ENCODE data around the gene MAP4K2.
A peak's percentile ranks its signal among the peaks of the same experiment; 100 is the strongest.
"Not testable (repeated sequence)": the region's sequence is repeated elsewhere in the genome, so short reads cannot be mapped to it uniquely, and the experiment has no call there.

MAP4K2 gene

GRCh38 chr11:64838600-64839334 is 35.8 kb upstream of the MAP4K2 start:
- no peak for DNase-seq (ENCODE audit: low spot score)

GRCh38 chr11:64837887-64838351 is 34.9 kb upstream of the MAP4K2 start:
- DNase-seq (ENCODE audit: low spot score) = no peak

- no peak for DNase-seq (ENCODE audit: low spot score)
These were observed 33.5 kb upstream of the MAP4K2 start for GRCh38 chr11:64836448-64837072.

- no peak for DNase-seq (ENCODE audit: low spot score)
These were observed 32.8 kb upstream of the MAP4K2 start for GRCh38 chr11:64835616-64836447.

GRCh38 chr11:64834723-64835615 is 32.0 kb upstream of the MAP4K2 start:
- DNase-seq (ENCODE audit: low spot score) = no peak

- no peak for DNase-seq (ENCODE audit: low spot score)
These were observed 31.2 kb upstream of the MAP4K2 start for GRCh38 chr11:64834031-64834722.

- no peak for DNase-seq (ENCODE audit: low spot score)
These were observed 30.5 kb upstream of the MAP4K2 start for GRCh38 chr11:64833509-64833908.

GRCh38 chr11:64833198-64833502 is 30.1 kb upstream of the MAP4K2 start:
- no peak for DNase-seq (ENCODE audit: low spot score)

GRCh38 chr11:64832467-64833197 is 29.6 kb upstream of the MAP4K2 start:
- no peak for DNase-seq (ENCODE audit: low spot score)

GRCh38 chr11:64831411-64831891 is 28.4 kb upstream of the MAP4K2 start:
- DNase-seq (ENCODE audit: low spot score) = no peak

GRCh38 chr11:64829536-64830251 is 26.7 kb upstream of the MAP4K2 start:
- DNase-seq (ENCODE audit: low spot score) = no peak

GRCh38 chr11:64827451-64827839 is 24.4 kb upstream of the MAP4K2 start:
- DNase-seq (ENCODE audit: low spot score) = no peak

GRCh38 chr11:64826578-64827450 is 23.8 kb upstream of the MAP4K2 start:
- no peak for DNase-seq (ENCODE audit: low spot score)

GRCh38 chr11:64826062-64826461 is 23.0 kb upstream of the MAP4K2 start:
- DNase-seq (ENCODE audit: low spot score) = no peak

- no peak for DNase-seq (ENCODE audit: low spot score)
These were observed 20.6 kb upstream of the MAP4K2 start for GRCh38 chr11:64823568-64824119.

GRCh38 chr11:64817476-64817875 is 14.5 kb upstream of the MAP4K2 start:
- peak; percentile 69 for DNase-seq (ENCODE audit: low spot score)

GRCh38 chr11:64815433-64815832 is 12.4 kb upstream of the MAP4K2 start:
- not testable (repeated sequence) for DNase-seq (ENCODE audit: low spot score)

- no peak for DNase-seq (ENCODE audit: low spot score)
These were observed 11.7 kb upstream of the MAP4K2 start for GRCh38 chr11:64814712-64815187.
